ENCODE results near the gene NFKBIE.

NFKBIE gene

DNA sequence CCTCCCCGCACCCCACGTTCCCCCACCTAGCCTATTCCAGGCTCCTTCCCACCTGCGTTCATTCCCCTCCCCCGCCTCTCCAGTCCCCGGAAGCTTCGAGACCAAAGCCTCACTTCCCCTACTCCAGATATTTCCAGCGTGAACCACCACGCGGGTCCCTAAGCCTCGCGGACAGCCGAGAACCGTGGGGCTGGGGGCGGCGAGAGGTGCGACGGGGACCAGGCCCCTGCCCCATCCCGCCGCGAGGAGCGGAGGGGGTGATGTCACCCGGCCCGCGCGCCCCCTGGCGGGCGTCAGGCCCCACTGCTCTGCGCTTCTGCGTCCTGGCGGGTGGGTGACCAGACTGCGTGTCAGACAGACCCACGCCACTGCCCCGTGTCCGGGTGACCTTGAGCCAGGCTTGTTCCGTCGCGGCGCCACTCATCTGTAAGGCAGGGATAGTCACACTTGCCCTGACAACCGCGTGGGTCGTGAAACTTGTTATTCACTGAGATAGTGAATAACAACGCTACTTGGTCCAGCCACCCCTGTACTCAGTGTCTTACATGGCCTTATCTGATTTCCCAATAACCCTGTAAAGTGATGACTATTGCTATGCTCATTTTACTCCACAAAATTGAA is 27.4 kb downstream of the NFKBIE start:
- TF ChIP-seq, protein P1, sequence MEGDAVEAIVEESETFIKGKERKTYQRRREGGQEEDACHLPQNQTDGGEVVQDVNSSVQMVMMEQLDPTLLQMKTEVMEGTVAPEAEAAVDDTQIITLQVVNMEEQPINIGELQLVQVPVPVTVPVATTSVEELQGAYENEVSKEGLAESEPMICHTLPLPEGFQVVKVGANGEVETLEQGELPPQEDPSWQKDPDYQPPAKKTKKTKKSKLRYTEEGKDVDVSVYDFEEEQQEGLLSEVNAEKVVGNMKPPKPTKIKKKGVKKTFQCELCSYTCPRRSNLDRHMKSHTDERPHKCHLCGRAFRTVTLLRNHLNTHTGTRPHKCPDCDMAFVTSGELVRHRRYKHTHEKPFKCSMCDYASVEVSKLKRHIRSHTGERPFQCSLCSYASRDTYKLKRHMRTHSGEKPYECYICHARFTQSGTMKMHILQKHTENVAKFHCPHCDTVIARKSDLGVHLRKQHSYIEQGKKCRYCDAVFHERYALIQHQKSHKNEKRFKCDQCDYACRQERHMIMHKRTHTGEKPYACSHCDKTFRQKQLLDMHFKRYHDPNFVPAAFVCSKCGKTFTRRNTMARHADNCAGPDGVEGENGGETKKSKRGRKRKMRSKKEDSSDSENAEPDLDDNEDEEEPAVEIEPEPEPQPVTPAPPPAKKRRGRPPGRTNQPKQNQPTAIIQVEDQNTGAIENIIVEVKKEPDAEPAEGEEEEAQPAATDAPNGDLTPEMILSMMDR (IDR thresholded peaks at IDR 0.05) = peak; percentile 94

DNA sequence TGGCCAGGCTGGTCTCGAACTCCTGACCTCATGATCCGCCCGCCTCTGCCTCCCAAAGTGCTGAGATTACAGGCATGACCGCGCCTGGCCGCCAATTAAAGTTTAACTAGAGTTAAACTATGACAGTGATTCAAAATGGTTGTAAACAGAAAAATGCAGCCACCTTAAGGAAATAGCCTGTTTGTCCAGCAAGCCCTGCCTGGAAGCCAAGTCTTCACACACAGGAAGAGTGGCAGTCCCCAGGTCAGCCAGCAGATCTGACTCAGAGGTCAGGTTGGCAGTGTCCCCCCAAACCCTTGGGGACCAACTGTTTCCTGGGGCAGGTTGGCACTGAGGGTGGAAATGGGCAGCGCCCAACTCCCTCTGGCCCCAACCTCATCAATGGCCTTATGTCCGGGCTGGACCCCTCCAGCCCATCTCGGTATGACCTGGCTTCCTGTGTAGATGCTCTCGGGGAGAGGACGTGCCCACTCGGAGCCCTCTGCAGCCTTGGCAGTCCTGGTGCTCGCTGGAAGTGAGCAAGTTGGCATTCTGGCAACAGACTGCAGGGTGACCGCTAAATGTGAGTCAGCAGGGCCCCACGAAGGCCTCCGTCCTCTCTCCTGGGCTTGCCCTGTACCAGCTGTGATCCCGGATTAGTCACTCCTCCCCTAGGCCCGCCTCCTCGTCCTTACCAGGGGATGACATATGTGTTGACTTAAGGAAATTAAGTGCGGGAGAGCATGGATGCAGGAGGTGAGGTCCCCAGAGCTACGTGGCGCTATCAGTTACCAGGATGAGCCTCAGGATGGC is 28.1 kb downstream of the NFKBIE start:
- TF ChIP-seq, protein P1 (IDR thresholded peaks at IDR 0.05) = no peak

DNA sequence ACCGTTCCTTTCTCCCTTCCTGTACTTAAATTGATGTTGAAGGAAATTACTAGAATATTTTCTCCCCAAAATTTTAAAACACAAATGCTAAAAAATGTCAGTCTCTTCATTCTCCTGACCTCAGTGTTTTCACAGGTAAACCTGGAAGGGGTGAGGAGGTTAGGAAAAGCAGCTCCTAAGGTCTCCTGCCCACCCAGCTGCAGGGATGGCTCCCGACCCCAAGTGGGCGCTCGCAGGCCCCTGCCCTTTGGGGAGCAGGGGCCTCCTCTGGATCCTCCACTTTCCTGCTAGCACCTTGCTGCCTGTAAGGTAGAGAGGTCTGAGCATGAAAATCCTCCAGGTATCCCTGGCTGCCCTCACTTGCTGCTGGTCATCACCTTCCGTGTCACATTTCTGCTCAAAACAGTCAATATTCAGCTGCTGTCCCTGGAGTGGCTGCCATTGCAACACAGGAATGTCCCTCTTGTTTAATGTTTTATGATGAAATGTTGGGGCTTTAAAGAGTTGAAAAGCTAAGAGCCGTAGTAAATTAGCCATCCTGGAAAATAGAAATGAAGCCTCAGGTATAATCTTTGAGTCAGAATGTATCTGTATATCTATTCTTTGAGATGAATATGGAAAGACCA is 29.3 kb downstream of the NFKBIE start:
- TF ChIP-seq, protein P1 (IDR thresholded peaks at IDR 0.05) = no peak

DNA sequence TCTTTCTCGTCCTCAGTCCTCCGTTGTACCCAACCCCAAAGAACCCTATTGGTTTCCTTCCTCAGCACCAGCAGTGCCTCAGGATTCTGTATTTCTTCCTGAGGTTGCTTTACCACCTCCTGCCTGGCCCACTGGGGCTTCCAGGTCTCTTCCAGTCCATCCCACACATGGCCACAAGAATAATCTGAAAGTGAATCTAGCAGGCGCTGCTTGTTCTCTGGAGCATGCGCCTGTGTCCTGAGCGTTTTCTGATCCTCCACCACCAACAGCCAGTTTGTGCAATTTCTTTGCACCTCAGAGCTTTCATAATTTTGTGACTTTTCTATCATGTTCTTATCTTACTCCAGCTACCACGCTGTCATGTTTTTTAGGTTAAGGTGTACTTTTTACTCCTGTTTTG is 30.1 kb downstream of the NFKBIE start:
- TF ChIP-seq, protein P1 (IDR thresholded peaks at IDR 0.05) = no peak

DNA sequence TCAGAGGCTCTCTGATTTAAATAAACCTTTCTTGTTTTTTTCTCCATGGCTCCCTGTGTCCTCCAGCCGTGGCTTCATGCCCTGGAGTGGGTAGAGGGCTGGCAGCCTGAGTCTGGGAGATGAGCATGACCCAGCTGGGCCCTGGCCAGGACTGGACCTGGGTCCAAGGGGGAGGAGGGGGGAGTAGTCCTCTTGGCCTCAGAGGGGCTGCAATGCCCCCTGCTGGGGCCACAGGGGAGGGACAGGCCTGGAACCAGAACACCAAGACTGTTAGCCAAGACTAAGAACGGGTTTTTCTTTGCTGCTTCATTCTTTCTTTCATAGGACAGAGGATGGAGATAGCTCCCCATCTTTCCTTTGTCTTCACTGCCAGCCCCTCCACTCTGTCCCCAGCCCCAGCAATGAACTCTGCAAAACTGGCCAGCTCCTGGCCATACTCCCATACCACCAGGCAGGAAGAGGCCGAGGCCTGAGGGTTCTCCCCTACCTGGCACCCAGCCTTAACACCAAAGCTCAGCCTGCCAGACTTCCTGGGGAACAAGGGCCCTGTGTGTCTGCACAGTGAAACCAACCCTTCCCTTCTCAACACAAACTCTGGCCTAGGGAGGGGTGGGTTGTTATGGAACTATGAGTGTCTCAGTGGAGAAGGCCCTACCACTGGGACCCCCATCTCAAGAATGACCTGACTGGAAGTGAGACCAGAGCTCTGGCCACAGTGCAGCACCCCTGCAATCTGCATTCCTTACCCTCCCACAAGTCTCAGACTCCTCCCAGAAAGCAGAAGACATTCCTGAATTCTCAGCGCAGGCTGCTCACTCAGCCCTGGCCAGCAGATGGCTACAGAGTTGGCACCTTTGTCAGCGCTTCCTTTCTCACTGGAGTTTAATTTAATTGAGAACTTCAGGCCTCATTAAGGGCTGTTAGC is 31.0 kb downstream of the NFKBIE start:
- TF ChIP-seq, protein P1 (IDR thresholded peaks at IDR 0.05) = peak; percentile 55

DNA sequence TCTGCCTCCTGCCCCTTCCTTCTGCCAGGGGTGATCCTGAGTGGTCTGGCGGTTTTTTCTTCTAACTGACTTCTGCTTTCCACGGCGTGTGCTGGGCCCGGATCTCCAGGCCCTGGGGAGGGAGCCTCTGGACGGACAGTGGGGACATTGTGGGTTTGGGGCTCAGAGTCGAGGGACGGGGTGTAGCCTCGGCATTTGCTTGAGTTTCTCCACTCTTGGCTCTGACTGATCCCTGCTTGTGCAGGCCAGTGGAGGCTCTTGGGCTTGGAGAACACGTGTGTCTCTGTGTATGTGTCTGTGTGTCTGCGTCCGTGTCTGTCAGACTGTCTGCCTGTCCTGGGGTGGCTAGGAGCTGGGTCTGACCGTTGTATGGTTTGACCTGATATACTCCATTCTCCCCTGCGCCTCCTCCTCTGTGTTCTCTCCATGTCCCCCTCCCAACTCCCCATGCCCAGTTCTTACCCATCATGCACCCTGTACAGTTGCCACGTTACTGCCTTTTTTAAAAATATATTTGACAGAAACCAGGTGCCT is 31.7 kb downstream of the NFKBIE start:
- TF ChIP-seq, protein P1 (IDR thresholded peaks at IDR 0.05) = no peak

Data from LNCAP (cell line).